Panc1 (cell line): ENCODE results near the gene ARID5B. TPM values are rescaled to one million over a fixed set of nuclear protein-coding genes. Genes with fewer than 3 reads are reported as not detected.

Experiments
- ATAC-seq: fragments of 200-7000 bp; cut with Tn5 transposase; 2 replicates; pipeline ENCODE4 v1.9.1; 2020; ENCODE audit warnings: mild to moderate bottlenecking, moderate library complexity
- BruUV-seq: library from RNA; stranded (reverse); fragments of 400-500 nt; replicated peaks from 2 replicates; lab custom pipeline; 2021; lab: Mats Ljungman, UMichigan
- CTCF ChIA-PET: fragments of 300-600 bp; sonication (Branson Sonifier 250); formaldehyde crosslinking; loops from one replicate; lab custom pipeline; 2022; ENCODE audit warnings: antibody characterized with exemption; lab: Charles Lee
- POLR2A ChIA-PET: fragments of 300-600 bp; sonication (Branson Sonifier 250); formaldehyde crosslinking; loops from one replicate; lab custom pipeline; 2022; ENCODE audit warnings: antibody characterized with exemption; lab: Charles Lee
- DNase-seq: peaks from one replicate; pipeline ENCODE4 v3.0.0-alpha.2; 2010; ENCODE audit warnings: low read depth, low spot score
- H3K27ac ChIP-seq: 2 replicates; pipeline ENCODE4 v1.5.1; 2011; ENCODE audit warnings: mild to moderate bottlenecking, low read length, inconsistent platforms
- H3K27me3 ChIP-seq: fragments of 200-500 bp; sonication (Bioruptor generic); 2 replicates; pipeline ENCODE4 v1.6.0; 2014; ENCODE audit warnings: low read length, inconsistent platforms; ENCODE audit not compliant: control insufficient read depth, insufficient read depth
- H3K36me3 ChIP-seq: fragments of 200-500 bp; sonication (Bioruptor generic); 2 replicates; pipeline ENCODE4 v1.5.1; 2014; ENCODE audit warnings: inconsistent platforms, mild to moderate bottlenecking, low read length, moderate library complexity; ENCODE audit not compliant: control insufficient read depth, insufficient read depth
- H3K4me1 ChIP-seq: 2 replicates; pipeline ENCODE4 v1.5.1; 2011; ENCODE audit warnings: inconsistent platforms, mild to moderate bottlenecking, low read length, moderate library complexity; ENCODE audit not compliant: control insufficient read depth, insufficient read depth
- H3K4me3 ChIP-seq, 2 experiments: 2 replicates each; pipeline ENCODE4 v1.5.1; 2011 to 2012; ENCODE audit warnings: low read depth in 2 of 2, low read length in 2 of 2, mild to moderate bottlenecking in 2 of 2, inconsistent platforms in 1 of 2, moderate library complexity in 1 of 2
- H3K9me3 ChIP-seq: fragments of 200-500 bp; sonication (Bioruptor generic); 2 replicates; pipeline ENCODE4 v1.5.1; 2014; ENCODE audit warnings: low read depth, mild to moderate bottlenecking, inconsistent platforms, low read length, moderate library complexity; ENCODE audit not compliant: control insufficient read depth, insufficient read depth
- POLR2AphosphoS5 ChIP-seq: IDR thresholded peaks from 2 replicates; pipeline ENCODE4 v1.6.1; 2012; ENCODE audit warnings: mild to moderate bottlenecking, low read depth, low read length, moderate library complexity
- SIN3A ChIP-seq: IDR thresholded peaks from 2 replicates; pipeline ENCODE4 v1.6.1; 2012; ENCODE audit warnings: low read depth, mild to moderate bottlenecking, low read length, moderate library complexity, borderline replicate concordance; ENCODE audit not compliant: insufficient read depth
- TCF7L2 ChIP-seq: IDR thresholded peaks from 2 replicates; pipeline ENCODE4 v1.6.1; 2011; ENCODE audit warnings: mild to moderate bottlenecking, low read depth, low read length, inconsistent platforms
- in situ Hi-C: cut with HindIII; loops from 2 replicates; pipeline ENCODE4 v1.10.0; 2016; ENCODE audit warnings: low sequenced_read_pairs, low pct_unique_long_range_greater_than_20kb
- intact Hi-C: fragments of 100-400 bp; cut with micrococcal nuclease; formaldehyde crosslinking; loops from one replicate; pipeline ENCODE4 v1.10.0; 2022; ENCODE audit not compliant: unreplicated experiment
- total RNA-seq: library from RNA; stranded (reverse); gene quantifications from one replicate; pipeline ENCODE4 v1.2.1, GENCODE V29; 2021; ENCODE audit not compliant: unreplicated experiment
- TF ChIP-seq, protein P1 (sequence below), 2 experiments: IDR thresholded peaks; 2 replicates each; pipeline ENCODE4 v1.6.1; 2011 to 2012; ENCODE audit warnings: low read depth in 2 of 2, control low read depth in 1 of 2, low read length in 1 of 2, mild to moderate bottlenecking in 1 of 2, moderate library complexity in 1 of 2; ENCODE audit not compliant: insufficient read depth in 1 of 2
- TF ChIP-seq, protein P2 (sequence below): fragments of 450-650 bp; IDR thresholded peaks from 2 replicates; pipeline ENCODE4 v1.5.1; 2017; ENCODE audit warnings: mild to moderate bottlenecking

Gene ARID5B
- total RNA-seq, 1 experiment from 2014 or later: 22.7 TPM

DNA sequence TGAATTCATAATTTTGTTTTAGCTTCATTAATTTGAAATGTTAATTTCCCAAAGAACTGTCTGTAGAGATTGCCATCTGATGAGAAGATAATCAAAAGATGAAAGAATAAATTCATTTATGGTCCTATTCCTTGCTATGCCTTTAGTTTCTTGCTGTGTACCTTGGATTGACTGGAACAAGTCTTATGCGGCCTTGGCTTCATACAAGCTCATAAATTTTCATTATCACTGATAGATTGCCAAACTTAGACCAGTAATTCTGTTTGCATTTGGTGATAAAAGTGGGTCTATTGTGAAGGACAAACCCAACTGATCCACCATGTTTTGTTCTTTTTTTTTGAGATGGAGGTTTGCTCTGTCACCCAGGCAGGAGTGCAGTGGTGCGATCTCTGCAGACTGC, 48.2 kb downstream of the ARID5B start:
- H3K9me3 ChIP-seq: no peaks in the 10 kb centered on the region
- H3K4me1 ChIP-seq: peaks cover 21% of the 10 kb centered on the region
- H3K27ac ChIP-seq: no peak overlapping the region
- POLR2A ChIA-PET: no interaction called here
- no peaks in the 10 kb centered on the region for H3K27me3 ChIP-seq
- intact Hi-C loops (no loop called here), in situ Hi-C loops (no loop called here)
- H3K4me3 ChIP-seq: no peak overlapping the region
- CTCF ChIA-PET: interaction anchor here (0.6 kb wide), 1 partner anchor 895 kb away, joined by 3 read pairs; no protein-coding TSS in a partner anchor
- no peak for ATAC-seq
- H3K36me3 ChIP-seq: no peaks in the 10 kb centered on the region
- BruUV-seq: no TSS peak
- DNase-seq: no peak
- TF ChIP-seq, protein P1, sequence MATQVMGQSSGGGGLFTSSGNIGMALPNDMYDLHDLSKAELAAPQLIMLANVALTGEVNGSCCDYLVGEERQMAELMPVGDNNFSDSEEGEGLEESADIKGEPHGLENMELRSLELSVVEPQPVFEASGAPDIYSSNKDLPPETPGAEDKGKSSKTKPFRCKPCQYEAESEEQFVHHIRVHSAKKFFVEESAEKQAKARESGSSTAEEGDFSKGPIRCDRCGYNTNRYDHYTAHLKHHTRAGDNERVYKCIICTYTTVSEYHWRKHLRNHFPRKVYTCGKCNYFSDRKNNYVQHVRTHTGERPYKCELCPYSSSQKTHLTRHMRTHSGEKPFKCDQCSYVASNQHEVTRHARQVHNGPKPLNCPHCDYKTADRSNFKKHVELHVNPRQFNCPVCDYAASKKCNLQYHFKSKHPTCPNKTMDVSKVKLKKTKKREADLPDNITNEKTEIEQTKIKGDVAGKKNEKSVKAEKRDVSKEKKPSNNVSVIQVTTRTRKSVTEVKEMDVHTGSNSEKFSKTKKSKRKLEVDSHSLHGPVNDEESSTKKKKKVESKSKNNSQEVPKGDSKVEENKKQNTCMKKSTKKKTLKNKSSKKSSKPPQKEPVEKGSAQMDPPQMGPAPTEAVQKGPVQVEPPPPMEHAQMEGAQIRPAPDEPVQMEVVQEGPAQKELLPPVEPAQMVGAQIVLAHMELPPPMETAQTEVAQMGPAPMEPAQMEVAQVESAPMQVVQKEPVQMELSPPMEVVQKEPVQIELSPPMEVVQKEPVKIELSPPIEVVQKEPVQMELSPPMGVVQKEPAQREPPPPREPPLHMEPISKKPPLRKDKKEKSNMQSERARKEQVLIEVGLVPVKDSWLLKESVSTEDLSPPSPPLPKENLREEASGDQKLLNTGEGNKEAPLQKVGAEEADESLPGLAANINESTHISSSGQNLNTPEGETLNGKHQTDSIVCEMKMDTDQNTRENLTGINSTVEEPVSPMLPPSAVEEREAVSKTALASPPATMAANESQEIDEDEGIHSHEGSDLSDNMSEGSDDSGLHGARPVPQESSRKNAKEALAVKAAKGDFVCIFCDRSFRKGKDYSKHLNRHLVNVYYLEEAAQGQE (IDR thresholded peaks at IDR 0.05; ENCODE audit: insufficient read depth in 1 of 2, low read depth in 2 of 2, low read length in 1 of 2): no peak

DNA sequence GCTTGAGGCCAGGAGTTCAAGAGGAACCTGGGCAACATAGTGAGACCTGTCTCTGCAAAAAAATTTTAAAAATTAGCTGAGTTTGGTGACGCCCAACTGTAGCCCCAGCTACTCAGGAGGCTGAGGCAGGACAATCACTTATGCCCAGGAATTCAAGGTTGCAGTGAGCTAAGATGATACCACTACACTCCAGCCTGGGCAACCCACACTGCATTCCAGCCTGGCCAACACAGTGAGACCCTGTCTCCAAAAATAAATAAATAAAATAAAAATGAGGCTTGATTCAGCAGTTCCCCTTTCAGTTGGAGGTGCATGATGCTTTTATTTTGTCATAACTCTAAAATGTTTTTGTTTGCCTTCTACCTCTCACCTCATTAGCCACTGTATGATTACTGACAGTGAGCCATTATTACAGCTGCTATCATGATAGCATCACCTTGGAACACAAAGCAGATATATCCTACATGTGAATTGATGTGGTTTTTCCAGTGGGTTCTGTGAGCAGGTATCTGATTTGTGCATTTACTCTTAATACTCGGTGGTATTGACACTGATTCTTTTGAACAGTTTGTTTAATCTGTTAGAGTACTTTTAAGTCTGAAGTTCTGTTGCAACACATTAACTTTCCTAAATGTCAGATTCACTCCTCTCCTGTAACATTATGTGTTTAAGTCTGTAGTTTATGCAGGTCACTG, 49.1 kb downstream of the ARID5B start:
- H3K27ac ChIP-seq: peak overlapping the region; percentile 30; the same call in 1 of the 2 replicates
- intact Hi-C loops: no loop called here
- no peaks in the 10 kb centered on the region for H3K36me3 ChIP-seq
- H3K4me3 ChIP-seq: no peak overlapping the region
- TF ChIP-seq TCF7L2 (no peak), POLR2AphosphoS5 (no peak), SIN3A (no peak)
- TF ChIP-seq, protein P1 (IDR thresholded peaks at IDR 0.05; ENCODE audit: insufficient read depth in 1 of 2, low read depth in 2 of 2, low read length in 1 of 2): no peak
- TF ChIP-seq, protein P2, sequence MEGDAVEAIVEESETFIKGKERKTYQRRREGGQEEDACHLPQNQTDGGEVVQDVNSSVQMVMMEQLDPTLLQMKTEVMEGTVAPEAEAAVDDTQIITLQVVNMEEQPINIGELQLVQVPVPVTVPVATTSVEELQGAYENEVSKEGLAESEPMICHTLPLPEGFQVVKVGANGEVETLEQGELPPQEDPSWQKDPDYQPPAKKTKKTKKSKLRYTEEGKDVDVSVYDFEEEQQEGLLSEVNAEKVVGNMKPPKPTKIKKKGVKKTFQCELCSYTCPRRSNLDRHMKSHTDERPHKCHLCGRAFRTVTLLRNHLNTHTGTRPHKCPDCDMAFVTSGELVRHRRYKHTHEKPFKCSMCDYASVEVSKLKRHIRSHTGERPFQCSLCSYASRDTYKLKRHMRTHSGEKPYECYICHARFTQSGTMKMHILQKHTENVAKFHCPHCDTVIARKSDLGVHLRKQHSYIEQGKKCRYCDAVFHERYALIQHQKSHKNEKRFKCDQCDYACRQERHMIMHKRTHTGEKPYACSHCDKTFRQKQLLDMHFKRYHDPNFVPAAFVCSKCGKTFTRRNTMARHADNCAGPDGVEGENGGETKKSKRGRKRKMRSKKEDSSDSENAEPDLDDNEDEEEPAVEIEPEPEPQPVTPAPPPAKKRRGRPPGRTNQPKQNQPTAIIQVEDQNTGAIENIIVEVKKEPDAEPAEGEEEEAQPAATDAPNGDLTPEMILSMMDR: no peak
- CTCF ChIA-PET: no interaction called here
- in situ Hi-C loops: no loop called here
- peaks cover 15% of the 10 kb centered on the region; the same call in 1 of the 2 replicates for H3K4me1 ChIP-seq
- POLR2A ChIA-PET: no interaction called here
- H3K27me3 ChIP-seq: no peaks in the 10 kb centered on the region
- no peaks in the 10 kb centered on the region for H3K9me3 ChIP-seq
- no TSS peak for BruUV-seq
- peak; percentile 38; the same call in 1 of the 2 replicates for ATAC-seq
- DNase-seq: no peak
